ENCODE measurements around the gene ULK4.

DNA sequence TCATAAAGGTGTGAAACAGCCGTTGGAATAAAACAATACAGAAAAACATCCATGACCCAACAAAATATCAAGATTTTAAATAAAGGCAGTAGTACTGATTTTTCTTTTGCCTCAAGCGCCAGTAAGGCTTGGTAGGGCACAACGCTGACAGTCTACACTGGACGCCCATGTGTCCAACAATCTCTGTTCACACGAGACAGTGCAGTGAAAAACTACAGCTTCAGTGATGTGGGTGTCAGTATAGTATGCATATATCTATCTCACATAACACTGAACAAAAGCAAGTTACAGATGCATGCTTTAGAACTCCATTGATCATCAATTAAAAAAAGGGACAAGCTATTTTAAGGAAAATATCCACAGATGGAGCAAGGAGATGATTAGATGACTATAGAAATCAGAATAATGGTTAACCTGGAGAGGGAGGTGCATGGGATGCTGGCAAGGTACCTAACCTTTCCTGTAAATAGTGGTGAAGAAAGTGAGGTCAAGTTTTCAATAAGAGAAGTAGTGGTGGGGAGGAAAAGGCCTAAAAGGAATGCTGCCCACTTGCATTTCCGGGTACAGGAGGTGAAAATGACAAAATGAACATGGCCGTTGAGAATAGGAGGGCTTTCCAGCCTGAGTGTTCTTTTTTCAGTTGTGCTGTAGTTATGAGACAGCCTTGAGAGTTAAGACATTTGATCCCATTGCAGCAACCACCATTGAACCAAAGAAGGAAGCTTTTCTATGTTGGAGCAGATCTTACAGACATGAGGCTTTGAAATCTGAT, 719.9 kb downstream of the ULK4 start:
- TF ChIP-seq POLR2A (IDR thresholded peaks at IDR 0.05; ENCODE audit: low read depth, low read length) (peak; percentile 35), POLR2AphosphoS5 (IDR thresholded peaks at IDR 0.05; ENCODE audit: low read depth, low read length) (peak; percentile 74), POU2F2 (IDR thresholded peaks at IDR 0.05; ENCODE audit: low read depth, low read length) (no peak), TAF1 (IDR thresholded peaks at IDR 0.05; ENCODE audit: low read depth, low read length) (no peak)

All from GM12891 (cell line).